Activated CD4-positive, alpha-beta T cell treated with anti-CD3 and anti-CD28 coated beads for 24 hours (primary cell): ENCODE measurements around the gene AHI1.
"Not testable (repeated sequence)": the region's sequence is repeated elsewhere in the genome, so short reads cannot be mapped to it uniquely, and the experiment has no call there.

Experiments
- DNase-seq, 2 donors: peaks; one replicate each; pipeline ENCODE4 v3.0.0-alpha.2; 2020; ENCODE audit warnings: low read depth in 2 of 2

AHI1 gene

GRCh38 chr6:135266675-135267074, 230.9 kb downstream of the AHI1 start:
- no peak for DNase-seq

GRCh38 chr6:135265278-135265677, 232.3 kb downstream of the AHI1 start:
- DNase-seq, result no peak

- no peak for DNase-seq
These were observed 235.4 kb downstream of the AHI1 start for GRCh38 chr6:135261872-135262725.

GRCh38 chr6:135260612-135261011, 236.9 kb downstream of the AHI1 start:
- DNase-seq, result no peak

GRCh38 chr6:135258970-135259369, 238.6 kb downstream of the AHI1 start:
- no peak for DNase-seq

- no peak for DNase-seq
These were observed 239.7 kb downstream of the AHI1 start for GRCh38 chr6:135257631-135258405.

GRCh38 chr6:135256866-135257265, 240.7 kb downstream of the AHI1 start:
- DNase-seq, result no peak

DNA sequence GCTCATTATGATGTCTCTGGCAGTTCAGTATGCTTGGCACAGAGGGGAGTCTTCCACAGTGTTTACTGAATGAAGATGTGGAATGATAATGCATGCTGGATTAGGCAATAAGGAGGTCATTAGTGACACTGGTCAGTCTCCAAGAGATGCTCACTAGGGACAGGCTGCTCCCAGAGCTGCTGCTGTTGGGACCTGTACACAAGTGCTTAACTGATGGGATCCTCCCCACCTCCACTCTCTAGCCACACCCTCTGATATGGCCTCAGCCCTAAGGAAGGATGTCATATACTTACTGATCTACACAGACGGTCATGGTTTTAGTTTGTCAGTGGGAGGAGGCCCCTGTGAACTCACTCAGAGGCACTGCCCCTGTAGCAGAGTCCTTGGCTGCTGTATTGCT, 243.1 kb downstream of the AHI1 start:
- DNase-seq, result no peak

- DNase-seq, result no peak
These were observed 245.8 kb downstream of the AHI1 start for GRCh38 chr6:135251498-135252441.

DNA sequence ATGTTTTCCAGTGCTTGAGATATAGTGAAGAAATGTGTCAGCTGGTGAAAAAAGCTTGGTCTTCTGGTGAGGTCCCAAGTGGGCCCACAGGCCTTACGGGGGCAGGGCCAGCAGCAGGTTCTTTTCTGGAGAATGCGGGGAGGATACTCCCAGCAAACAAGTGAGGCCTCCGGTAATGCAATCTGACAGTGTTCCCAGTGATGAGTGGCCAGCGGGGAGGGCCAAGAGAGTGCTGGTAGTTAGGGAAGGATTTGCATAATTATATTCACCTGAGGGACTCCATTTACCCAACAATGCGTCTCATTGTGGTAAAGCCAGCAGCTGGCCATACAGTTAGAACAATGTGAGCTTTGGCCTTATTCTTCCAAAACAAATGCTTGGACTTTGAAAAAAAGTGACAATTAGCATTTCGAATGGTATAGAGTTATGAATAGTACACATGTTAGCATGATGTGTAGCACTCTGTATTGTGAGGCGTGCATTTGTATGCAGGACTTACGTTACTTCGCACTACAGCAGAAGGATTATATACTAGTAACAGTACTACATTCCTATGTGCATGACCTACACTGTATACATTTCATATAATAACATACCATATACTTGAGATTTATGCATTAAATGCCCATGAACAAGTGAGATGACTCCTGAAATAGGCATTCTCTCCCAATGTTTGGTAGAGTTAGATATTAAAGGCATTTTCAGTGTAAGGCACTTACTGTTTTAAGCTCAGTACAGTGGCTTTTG, 246.6 kb downstream of the AHI1 start:
- no peak for DNase-seq

DNA sequence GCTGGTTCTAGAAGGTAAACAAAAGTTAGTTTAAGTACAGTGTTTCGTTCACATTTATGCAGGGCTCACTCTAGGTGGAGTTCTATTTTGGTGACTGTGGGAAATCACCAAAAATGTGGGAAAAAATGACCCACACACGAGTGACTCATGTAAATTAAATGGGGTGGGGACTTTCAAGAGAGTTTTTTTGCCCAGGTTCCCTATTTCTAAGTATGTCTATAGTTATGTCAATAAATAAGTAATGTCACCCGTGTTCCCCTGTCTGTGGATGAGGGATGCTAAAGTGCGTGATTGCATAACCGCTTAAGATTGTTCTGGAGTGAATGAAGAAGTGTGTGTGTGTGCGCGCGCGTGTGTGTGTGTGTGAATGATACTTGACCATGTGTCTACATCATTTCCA, 247.3 kb downstream of the AHI1 start:
- DNase-seq, result no peak

DNA sequence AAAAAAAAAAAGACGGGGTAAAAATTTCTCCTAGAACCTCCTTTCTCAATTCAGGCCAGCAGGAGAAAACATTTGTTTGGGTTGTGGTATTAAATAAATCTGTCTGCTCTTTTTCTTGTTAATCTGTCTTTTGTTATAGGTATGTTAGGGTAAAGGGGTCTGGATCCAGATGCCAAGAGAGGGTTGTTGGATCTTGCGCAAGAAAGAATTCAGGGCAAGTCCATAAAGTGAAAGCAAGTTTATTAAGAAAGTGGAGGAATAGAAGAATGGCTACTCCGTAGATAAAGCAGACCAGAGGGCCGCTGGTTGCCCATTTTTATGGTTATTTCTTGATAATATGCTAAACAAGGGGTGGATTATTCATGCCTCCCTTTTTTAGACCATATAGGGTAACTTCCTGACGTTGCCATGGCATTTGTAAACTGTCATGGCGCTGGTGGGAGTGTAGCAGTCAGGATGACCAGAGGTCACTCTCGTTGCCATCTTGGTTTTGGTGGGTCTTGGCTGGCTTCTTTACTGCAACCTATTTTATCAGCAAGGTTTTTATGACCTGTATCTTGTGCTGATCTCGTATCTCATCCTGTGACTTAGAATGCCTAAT, 251.0 kb downstream of the AHI1 start:
- not testable (repeated sequence) for DNase-seq

DNA sequence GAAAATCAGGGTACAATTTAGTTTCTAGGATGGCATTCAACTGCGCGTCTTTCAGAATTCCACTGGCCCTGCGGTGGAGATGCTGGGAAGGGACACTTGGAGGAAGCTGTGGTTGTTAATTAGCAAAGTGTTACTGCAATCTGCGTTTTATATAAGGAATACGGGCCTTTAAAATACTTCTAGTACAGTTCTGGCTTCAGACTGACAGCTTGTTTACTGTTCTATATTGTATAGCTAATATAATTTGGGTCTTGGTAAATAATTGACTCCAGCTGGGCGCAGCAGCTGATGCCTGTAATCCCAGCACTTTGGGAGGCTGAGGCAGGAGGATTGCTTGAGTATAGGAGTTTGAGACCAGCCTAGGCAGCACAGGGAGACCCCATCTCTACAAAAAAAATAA, 252.7 kb downstream of the AHI1 start:
- no peak for DNase-seq

DNA sequence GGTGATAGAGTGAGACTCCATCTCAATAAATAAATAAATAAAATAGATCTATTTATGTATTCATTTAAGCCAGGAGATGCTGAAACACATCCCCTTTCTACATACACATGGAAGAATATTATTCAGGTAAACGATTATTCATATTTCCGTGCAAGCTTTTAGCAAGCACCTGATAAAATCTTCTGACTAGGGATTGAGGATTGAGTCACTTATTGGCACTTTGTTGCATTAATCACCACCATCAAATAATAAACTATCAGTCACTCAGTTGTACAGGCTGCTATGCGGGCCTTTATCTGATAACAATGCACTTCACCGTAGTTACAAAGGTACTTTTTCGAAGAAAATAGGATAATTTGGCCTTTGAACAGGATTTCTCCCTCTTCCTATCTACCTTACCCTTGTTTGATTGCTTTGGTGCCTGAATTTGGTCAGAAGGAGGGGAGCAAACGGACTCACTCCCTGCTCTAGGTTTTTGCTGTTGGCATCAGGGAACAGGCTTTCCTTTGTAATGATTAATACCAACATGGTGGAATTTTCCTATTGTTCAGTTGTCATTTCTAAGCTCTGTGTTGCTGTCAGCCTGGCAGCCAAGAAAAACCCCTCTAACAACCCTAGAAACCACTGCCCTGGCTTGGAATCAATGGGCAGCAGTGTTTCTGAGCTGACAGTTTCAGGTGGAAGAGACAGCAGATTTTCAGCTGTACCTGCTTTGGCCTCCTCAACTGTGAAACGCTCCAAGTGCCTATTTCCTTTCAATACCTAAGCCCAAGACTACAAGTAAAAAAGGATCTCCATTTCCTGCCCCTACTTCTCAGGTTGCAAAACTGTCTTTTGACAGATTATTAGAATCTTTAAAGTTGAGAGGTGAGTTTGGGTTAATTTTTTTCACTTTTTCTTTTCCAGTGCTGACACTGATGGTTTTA, 253.4 kb downstream of the AHI1 start:
- no peak for DNase-seq

DNA sequence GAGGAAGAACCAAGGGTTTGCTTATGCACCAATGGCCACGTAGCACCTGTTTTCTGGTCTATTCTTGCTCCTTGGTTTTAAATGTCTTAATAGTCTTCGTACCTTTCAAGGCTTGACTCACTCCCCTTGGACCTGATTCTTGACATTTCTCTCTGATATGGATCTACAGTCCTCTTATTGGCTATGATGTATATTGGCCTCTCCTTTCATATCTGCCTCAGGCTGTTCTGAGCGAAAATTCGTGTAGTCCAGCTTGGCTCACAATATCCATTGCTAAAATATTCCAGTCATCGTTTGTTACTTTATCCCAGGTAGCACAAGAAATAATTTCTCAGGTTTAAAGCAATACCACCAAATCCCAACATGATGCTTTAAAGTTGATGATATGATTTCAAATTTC, 256.8 kb downstream of the AHI1 start:
- DNase-seq, result no peak

GRCh38 chr6:135236732-135237131, 260.8 kb downstream of the AHI1 start:
- DNase-seq, result no peak

DNA sequence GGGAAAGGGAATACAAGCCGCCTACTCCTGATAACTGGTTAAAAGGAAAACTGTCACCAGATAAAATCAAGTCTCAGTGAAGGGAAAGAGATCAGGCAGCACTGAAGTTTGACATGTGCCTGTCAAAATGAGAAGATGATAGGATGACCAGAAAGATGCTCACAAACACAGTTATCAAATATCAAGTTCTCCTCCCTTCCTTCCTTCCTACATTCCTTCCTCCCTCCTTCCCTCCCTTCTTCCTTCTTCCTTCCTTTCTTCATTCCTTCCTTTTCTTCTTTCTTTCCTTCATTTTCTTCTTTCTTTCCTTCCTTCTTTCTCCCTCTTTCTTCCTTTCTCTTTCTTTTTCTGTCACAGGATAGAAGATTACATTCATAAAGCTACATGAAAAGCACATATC, 261.2 kb downstream of the AHI1 start:
- DNase-seq, result no peak

GRCh38 chr6:135235716-135236115, 261.8 kb downstream of the AHI1 start:
- no peak for DNase-seq

DNA sequence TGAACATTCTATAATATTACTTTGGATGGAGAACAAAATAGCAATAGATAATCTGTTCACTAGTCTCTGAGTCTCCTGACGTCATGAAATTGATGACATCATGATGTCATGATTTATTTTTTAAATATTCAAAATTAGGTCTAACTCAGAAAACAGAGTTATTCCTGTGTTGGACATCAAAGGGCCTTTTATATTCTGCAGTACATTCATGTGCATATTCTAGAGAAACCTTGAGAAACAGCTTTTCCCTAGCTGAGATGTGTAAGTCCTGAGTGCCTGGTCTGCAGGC, 263.1 kb downstream of the AHI1 start:
- DNase-seq, result no peak
